ENCODE results near the gene RAPGEF5.

GRCh38 chr7:22195397-22196172, 161.4 kb downstream of the RAPGEF5 start:
- TF ChIP-seq CTCF (conservative IDR thresholded peaks at IDR 0.05) = no peak
- TF ChIP-seq EZH2 (IDR thresholded peaks at IDR 0.05; ENCODE audit: low read depth) = no peak
